Measurements from ENCODE around the gene RIPK1.

RIPK1 gene

GRCh38 chr6:3086282-3086946, 18.1 kb downstream of the RIPK1 start:
- DNase-seq, result no peak

GRCh38 chr6:3088446-3088845, 20.2 kb downstream of the RIPK1 start:
- DNase-seq, result no peak

GRCh38 chr6:3088968-3089367, 20.7 kb downstream of the RIPK1 start:
- no peak for DNase-seq

GRCh38 chr6:3090013-3090412, 21.7 kb downstream of the RIPK1 start:
- no peak for DNase-seq

GRCh38 chr6:3094815-3095214, 26.5 kb downstream of the RIPK1 start:
- DNase-seq, result no peak

GRCh38 chr6:3102875-3103274, 34.6 kb downstream of the RIPK1 start:
- DNase-seq, result no peak

- DNase-seq, result no peak
These were observed 40.6 kb downstream of the RIPK1 start for GRCh38 chr6:3108746-3109414.

- no peak for DNase-seq
These were observed 41.5 kb downstream of the RIPK1 start for GRCh38 chr6:3109761-3110160.

- DNase-seq, result no peak
These were observed 46.1 kb downstream of the RIPK1 start for GRCh38 chr6:3114377-3114776.

- DNase-seq, result no peak
These were observed 49.6 kb downstream of the RIPK1 start for GRCh38 chr6:3117912-3118352.

GRCh38 chr6:3118353-3119039, 50.2 kb downstream of the RIPK1 start, which contains the start of gene BPHL:
BPHL (plus strand) TSS chr6:3118711; CDS start chr6:3118741, 30 bp downstream.
- peak; percentile 99 for DNase-seq

GRCh38 chr6:3119040-3119723, 50.9 kb downstream of the RIPK1 start:
- DNase-seq, result no peak

- no peak for DNase-seq
These were observed 52.4 kb downstream of the RIPK1 start for GRCh38 chr6:3120765-3121089.

- no peak for DNase-seq
These were observed 54.5 kb downstream of the RIPK1 start for GRCh38 chr6:3122823-3123182.

GRCh38 chr6:3124667-3125066, 56.4 kb downstream of the RIPK1 start:
- no peak for DNase-seq

GRCh38 chr6:3125815-3126214, 57.5 kb downstream of the RIPK1 start:
- no peak for DNase-seq

- DNase-seq, result no peak
These were observed 60.2 kb downstream of the RIPK1 start for GRCh38 chr6:3128356-3129108.

GRCh38 chr6:3131695-3132094, 63.4 kb downstream of the RIPK1 start:
- no peak for DNase-seq

GRCh38 chr6:3133515-3133914, 65.2 kb downstream of the RIPK1 start:
- no peak for DNase-seq

GRCh38 chr6:3135668-3136291, 67.5 kb downstream of the RIPK1 start:
- no peak for DNase-seq

- DNase-seq, result no peak
These were observed 68.2 kb downstream of the RIPK1 start for GRCh38 chr6:3136292-3137011.
